ENCODE measurements around the gene PDF.

DNA sequence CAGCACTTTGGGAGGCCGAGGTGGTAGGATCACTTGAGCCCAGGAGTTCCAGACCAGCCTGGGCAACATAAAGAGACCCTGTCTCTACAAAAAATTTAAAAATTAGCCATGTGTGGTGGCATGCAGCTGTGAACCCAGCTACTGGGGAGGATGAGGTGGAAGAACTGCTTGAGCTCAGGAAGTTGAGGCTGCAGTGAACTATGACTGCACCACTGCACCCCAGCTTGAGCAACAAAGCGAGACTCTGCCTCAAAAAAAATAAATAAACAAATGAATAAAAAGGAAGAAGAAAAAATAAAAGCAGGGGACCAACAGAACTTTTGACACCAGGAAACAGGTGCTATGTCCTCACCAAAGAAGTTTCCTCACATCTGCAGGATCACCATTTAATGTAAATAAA is 41.2 kb upstream of the PDF start:
- TF ChIP-seq ZNF274 (IDR thresholded peaks at IDR 0.05; ENCODE audit: low read depth, low read length) (no peak), YY1 (IDR thresholded peaks at IDR 0.05; ENCODE audit: insufficient read depth, insufficient read length) (no peak), SUZ12 (IDR thresholded peaks at IDR 0.05; ENCODE audit: extremely low read depth, insufficient read depth, insufficient read length) (no peak)
